Measurements from ENCODE around the gene UBE2H. TPM values are rescaled to one million over a fixed set of nuclear protein-coding genes. Genes with fewer than 3 reads are reported as not detected.
A peak's percentile ranks its signal among the peaks of the same experiment; 100 is the strongest.
"Not testable (repeated sequence)": the region's sequence is repeated elsewhere in the genome, so short reads cannot be mapped to it uniquely, and the experiment has no call there.

The UBE2H gene
- total RNA-seq, 1 experiment from 2014 or later = 37.4 TPM

DNA sequence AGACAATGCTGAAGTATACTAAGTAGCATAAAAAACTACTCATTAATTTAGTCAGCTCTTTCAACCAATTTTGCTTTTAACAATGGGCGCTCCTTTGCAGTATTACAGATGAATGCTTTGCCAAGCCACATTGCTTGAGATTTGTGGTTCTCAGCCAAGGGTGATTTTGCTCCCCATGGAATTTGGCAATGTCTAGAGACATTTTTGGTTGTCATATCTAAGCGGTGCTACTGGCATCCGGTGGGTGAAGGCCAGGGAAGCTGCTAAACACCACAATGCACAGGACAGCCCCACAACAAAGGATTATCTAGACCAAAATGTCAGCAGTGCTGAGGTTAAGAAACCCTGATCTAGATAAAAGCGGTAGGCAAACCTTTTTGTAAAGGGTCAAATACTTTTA is 112.0 kb downstream of the UBE2H start:
- no peak for DNase-seq (ENCODE audit: low read depth, low spot score)
- in situ Hi-C loops (cut with HindIII; ENCODE audit: low pct_unique_long_range_greater_than_20kb, low sequenced_read_pairs) = no loop called here

DNA sequence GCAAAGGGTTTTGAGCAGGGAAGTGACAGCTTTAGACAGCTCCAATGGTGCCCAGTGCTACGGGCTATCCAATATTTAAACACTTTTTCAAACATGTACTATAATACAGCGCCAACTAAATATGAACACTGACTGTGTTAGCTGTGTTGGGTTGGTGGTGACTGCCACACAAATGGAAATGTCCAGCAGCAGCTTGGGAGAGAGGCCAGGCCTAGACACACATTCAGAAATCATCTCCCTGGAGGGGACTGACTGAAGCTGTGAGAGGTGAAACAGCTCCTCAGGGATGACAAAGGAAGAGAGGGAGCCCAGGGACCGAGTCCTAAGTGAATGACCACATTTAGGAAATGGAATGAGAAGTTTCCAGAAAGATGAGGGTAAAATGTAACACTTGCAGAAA is 115.8 kb downstream of the UBE2H start:
- in situ Hi-C loops (cut with HindIII; ENCODE audit: low pct_unique_long_range_greater_than_20kb, low sequenced_read_pairs) = no loop called here

DNA sequence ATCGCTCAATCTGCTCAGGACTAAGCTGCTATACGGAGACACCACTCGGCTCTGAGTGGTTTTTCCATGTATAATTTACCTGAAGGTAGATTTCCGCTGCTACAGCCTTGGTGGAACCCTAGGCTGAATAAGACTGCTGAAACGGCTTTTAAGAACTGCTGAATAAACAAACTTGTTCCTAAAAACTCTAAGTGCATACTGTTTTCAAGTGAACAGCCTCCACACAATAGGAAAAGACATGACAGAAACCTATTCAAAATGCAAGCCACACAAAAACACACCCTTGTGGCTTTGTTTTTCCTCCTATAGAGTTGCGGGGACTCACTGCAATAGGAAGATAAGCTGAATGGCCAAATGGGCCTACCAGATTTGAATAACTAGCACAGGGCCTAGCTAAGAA is 117.2 kb downstream of the UBE2H start:
- DNase-seq (ENCODE audit: low read depth, low spot score) = no peak
- in situ Hi-C loops (cut with HindIII; ENCODE audit: low pct_unique_long_range_greater_than_20kb, low sequenced_read_pairs) = no loop called here

More for the DNA sequence above, 115.8 kb downstream of the UBE2H start:
- DNase-seq (ENCODE audit: low read depth, low spot score) = no peak

GRCh38 chr7:129833353-129833752 is 119.4 kb downstream of the UBE2H start:
- in situ Hi-C loops (cut with HindIII; ENCODE audit: low pct_unique_long_range_greater_than_20kb, low sequenced_read_pairs); DNase-seq (ENCODE audit: low read depth, low spot score): not testable (repeated sequence)

DNA sequence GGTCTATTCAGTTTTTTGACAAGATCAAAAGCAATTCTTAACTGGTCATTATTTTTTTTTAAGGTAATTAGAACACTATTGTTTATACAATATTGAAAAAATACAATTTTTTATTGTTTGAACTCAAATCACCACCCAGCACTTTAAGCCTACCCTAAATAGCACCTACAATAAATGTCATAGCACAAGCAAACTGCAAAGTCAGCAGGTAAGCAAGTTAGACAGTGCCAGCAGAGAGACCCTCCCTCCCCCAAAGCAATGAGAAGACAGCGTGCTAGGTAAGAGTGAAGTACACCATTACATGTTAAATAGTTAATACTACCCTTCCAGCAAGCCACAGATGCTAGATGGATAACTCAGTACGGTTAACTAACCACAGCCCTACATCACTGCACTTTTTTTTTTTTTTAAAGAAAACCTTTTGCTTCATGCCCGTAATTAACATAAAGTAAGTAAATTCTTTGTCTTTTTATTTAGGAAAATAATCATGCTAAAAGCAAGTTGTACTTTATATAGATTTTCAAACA is 120.0 kb downstream of the UBE2H start:
- in situ Hi-C loops (cut with HindIII; ENCODE audit: low pct_unique_long_range_greater_than_20kb, low sequenced_read_pairs) = no loop called here
- no peak for DNase-seq (ENCODE audit: low read depth, low spot score)

DNA sequence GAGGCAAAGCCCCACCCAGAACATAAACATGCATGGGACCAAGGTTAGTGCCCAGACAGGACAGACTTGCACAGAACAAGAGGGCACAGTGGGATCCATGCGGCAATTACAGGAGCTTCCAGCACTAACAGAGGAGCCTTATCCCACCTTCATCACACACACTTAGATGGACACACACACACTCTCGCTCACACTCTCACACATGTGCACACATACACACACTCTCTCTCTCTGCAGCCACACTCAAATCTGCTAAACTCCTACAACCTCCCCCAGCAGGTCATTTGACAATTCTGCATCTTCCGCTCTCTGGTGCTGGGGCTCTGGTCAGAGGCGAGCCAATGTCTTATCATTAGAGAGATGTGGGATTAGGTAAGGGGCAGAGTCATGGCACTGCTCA is 120.5 kb downstream of the UBE2H start:
- in situ Hi-C loops (cut with HindIII; ENCODE audit: low pct_unique_long_range_greater_than_20kb, low sequenced_read_pairs) = no loop called here
- no peak for DNase-seq (ENCODE audit: low read depth, low spot score)

- DNase-seq (ENCODE audit: low read depth, low spot score) = no peak
- in situ Hi-C loops (cut with HindIII; ENCODE audit: low pct_unique_long_range_greater_than_20kb, low sequenced_read_pairs) = no loop called here
These were observed 121.2 kb downstream of the UBE2H start for GRCh38 chr7:129831424-129832058.

DNA sequence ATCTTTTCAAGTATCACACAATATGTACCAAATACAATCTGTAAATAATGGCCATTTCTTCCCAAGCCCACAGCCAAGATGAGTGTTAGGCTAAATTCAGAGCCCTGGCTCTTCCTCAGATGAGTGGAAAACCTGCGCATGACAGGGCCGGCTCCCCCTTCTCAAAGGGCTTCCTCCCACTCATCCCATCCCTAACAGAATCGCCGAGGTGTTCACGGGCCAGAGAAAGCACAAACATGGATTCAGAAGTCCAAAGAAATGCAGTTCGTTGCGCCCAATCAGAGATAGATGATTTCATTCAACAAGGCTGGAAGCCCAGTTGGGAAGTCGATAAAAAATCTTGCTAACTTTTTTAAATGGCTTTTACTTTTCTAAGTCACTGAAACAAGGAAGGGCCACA is 121.8 kb downstream of the UBE2H start:
- in situ Hi-C loops (cut with HindIII; ENCODE audit: low pct_unique_long_range_greater_than_20kb, low sequenced_read_pairs) = no loop called here

GRCh38 chr7:129829737-129830631 is 122.8 kb downstream of the UBE2H start:
- in situ Hi-C loops (cut with HindIII; ENCODE audit: low pct_unique_long_range_greater_than_20kb, low sequenced_read_pairs) = no loop called here
- DNase-seq (ENCODE audit: low read depth, low spot score) = peak; percentile 92

More for the DNA sequence above, 121.8 kb downstream of the UBE2H start:
- DNase-seq (ENCODE audit: low read depth, low spot score) = no peak

DNA sequence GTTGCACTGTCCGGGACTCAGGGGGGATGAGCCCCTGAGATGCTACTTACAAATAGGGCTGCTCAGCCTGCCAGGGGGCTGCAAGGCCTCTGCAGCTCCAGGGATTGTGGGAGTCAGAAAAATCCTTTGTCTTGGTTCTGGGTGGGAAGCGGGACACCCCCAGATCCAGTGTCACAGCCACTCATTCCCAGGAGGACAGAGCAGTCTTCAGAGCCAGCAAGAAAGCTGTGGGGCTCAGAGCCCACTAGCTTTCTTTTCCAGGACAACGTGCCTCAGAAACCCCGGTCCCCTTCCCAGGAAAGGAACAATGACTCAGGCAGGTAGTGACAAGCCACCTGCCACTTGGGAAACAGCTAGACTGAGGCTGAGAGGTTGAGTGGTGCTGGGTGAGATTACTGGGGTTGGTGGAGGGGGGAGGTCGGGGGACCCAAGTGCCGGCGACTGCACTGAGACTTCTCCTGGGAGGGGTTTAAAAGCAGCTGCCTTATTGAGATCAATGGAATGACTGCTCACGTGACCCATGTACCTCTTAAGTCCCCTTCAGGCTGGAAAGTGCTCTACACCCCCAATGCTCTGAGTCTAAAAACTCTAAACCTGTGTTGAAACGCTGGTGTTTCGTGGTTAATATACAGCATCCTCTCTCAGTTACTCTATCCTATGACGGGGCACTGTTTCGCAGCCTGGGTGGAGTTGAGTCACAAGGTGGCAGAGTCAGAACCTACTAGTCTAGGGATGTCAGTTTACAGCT is 123.6 kb downstream of the UBE2H start:
- in situ Hi-C loops (cut with HindIII; ENCODE audit: low pct_unique_long_range_greater_than_20kb, low sequenced_read_pairs) = no loop called here
- no peak for DNase-seq (ENCODE audit: low read depth, low spot score)

GRCh38 chr7:129828078-129828762 is 124.5 kb downstream of the UBE2H start:
- in situ Hi-C loops (cut with HindIII; ENCODE audit: low pct_unique_long_range_greater_than_20kb, low sequenced_read_pairs) = no loop called here
- no peak for DNase-seq (ENCODE audit: low read depth, low spot score)

DNA sequence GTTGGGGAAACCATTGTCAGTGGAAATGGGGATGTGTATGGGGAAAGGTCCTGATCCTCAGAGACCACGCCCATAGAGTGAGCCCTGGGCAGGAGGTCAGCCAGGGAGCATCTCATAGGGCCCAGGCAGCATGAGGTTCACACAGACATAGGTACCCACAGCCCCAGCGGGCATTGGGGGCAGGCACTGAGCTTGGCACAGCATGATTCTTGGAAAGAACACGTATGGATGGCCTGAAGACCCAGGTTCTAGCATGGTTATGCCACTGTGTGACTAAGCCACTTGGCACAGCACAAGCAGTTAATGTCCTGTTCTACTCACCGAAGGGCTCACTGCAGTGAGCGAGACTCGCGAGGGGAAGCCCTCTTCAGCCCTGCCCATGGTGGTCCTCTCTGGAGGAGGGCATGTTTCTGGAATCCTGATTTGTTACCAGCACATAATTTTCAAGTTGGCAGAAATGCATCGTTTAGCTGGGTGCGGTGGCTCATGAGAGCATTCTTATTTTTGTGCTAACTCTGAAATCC is 125.2 kb downstream of the UBE2H start:
- DNase-seq (ENCODE audit: low read depth, low spot score) = no peak
- in situ Hi-C loops (cut with HindIII; ENCODE audit: low pct_unique_long_range_greater_than_20kb, low sequenced_read_pairs) = no loop called here

GRCh38 chr7:129826895-129827294 is 125.9 kb downstream of the UBE2H start:
- DNase-seq (ENCODE audit: low read depth, low spot score); in situ Hi-C loops (cut with HindIII; ENCODE audit: low pct_unique_long_range_greater_than_20kb, low sequenced_read_pairs): not testable (repeated sequence)

DNA sequence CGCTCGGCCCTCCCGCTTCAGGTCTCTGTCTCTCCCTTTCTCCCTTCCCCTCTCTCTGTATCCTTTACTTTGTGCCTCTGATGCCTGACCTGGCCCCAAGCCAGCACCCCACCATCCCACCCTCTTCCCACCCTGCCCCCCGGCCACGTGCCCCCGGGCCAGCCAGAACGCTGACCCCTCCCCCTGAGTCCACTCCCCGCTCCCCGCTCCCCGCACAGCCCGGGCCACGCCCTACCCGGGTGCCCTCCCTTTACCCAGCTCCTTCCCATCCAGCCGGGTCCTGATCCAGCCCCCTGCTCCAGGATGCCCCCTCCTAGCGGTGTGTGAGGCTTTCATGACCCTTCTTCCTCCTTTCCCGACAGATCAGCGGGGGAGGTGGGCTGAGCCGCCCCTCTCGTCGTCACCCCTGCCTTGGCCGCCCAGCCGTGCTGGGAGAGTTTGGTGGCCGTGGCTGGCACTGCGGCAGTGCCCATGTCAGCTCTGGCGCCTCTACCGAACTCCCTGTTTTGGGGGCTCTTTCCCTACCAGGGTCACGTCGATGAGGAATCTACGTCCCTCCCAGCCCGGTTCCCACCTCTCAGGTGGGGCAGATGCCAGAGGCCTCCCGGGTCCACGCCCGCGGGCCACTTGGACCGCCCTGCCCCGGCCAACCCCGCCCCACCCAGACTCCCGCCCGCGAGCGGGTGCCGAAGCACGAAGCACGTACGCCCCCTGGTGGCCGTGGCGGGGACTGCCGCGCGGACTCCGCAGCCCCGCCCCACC is 127.4 kb downstream of the UBE2H start:
- DNase-seq (ENCODE audit: low read depth, low spot score) = peak; percentile 78
- in situ Hi-C loops (cut with HindIII; ENCODE audit: low pct_unique_long_range_greater_than_20kb, low sequenced_read_pairs) = no loop called here

DNA sequence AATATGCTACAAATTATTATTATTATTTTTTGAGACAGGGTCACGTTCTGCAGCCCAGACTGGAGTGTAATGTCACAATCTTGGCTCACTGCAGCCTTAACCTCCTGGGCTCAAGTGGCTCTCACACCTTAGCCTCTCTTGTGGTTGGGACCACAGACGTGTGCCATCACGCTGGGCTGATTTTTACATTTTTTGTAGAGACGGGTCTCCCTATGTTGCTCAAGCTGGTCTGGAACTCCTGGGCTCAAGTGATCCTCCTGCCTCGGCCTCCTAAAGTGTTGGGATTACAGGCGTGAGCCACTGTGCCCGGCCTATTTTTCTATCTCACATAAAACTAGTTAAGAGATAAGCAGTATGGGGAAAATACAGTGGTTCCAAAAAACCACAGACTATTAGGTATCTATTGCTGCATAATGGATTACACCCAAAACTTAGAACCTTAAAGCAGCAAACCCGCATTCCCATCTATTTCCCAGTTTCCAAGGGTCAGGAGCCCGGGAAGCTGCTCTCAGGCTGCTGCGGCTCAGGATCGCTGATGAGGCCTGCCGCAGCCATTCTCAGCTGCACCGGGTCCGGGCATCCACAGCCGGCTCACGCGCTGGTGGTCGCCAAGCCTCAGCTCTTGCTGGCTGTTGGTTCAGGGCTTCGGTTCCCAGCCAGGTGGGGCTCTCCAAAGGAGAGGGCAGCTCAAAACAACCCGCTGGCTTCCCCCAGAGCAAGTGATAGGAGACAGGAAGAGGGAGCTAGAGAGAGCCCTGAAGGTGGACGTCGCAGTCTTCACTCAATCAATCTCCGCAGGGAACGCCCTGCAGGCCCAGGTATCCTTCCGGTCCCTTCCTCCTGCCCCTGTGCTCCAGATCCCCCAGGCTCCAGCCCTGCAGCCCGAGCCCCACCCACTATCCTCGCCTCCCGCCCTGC is 128.2 kb downstream of the UBE2H start:
- in situ Hi-C loops (cut with HindIII; ENCODE audit: low pct_unique_long_range_greater_than_20kb, low sequenced_read_pairs) = loop anchor here (25.0 kb wide), 1 partner anchor 137 kb away; no protein-coding TSS in a partner anchor
- DNase-seq (ENCODE audit: low read depth, low spot score) = peak; percentile 68

DNA sequence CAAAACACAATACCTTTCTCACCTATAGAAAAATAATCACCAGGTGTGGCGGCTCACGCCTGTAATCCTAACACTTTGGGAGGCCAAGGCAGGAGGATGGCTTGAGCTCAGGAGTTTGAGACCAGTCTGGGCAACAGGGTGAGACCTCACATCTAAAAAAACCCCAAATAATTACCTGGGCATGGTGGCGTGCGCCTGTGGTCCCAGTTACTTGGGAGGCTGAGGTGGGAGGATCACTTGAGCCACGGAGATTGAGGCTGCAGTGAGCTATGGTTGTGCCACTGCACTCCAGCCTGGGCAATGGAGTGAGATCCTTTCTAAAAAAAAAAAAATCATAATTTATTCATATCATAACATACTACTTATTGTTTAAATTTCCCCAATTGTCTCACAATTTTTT is 129.6 kb downstream of the UBE2H start:
- not testable (repeated sequence) for DNase-seq (ENCODE audit: low read depth, low spot score)
- in situ Hi-C loops (cut with HindIII; ENCODE audit: low pct_unique_long_range_greater_than_20kb, low sequenced_read_pairs) = loop anchor here (25.0 kb wide), 1 partner anchor 136 kb away; no protein-coding TSS in a partner anchor
